Cardiac fibroblast (primary cell): ENCODE measurements around the gene HOMER3.

Source experiments
- DNase-seq, 2 donors: peaks; one replicate each; pipeline versions ENCODE4 v3.0.0 to v3.0.0-alpha.2; 2010; ENCODE audit warnings: low read depth in 2 of 2
- H3K4me3 ChIP-seq, 2 donors: replicated peaks in 1 of 2; 1 replicate in 1 of 2; 2 replicates in 1 of 2; pipeline ENCODE4 v1.5.1; 2011; ENCODE audit warnings: low read depth in 2 of 2, low read length in 2 of 2, mild to moderate bottlenecking in 2 of 2, moderate library complexity in 1 of 2
- TF ChIP-seq, protein P1 (sequence below): IDR thresholded peaks from one replicate; pipeline ENCODE4 v1.5.1; 2011; ENCODE audit warnings: low read depth, mild to moderate bottlenecking, low read length, inconsistent platforms

The HOMER3 gene

DNA sequence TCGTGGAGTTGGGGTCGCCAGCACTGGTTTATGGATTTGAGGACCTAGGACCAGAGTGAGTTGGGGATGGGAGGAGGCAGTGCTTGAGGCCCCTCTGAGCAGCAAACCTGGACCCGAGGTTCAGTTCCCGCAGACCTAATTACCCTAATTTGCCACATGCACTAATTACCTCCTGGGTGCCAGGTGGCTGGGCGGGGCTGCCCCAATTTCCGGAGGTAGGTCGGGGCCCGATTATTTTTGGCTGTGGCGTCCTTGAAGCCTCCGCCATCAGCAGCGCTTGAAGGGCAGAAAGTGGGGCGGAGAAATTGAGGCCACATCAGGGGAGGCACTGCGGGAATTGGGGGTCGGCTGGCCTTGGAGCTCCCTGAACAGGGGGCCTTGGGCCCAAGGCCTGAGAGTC lies 5.9 kb upstream of the HOMER3 start:
- no peak overlapping the region for H3K4me3 ChIP-seq
- no peak for DNase-seq
- TF ChIP-seq, protein P1, sequence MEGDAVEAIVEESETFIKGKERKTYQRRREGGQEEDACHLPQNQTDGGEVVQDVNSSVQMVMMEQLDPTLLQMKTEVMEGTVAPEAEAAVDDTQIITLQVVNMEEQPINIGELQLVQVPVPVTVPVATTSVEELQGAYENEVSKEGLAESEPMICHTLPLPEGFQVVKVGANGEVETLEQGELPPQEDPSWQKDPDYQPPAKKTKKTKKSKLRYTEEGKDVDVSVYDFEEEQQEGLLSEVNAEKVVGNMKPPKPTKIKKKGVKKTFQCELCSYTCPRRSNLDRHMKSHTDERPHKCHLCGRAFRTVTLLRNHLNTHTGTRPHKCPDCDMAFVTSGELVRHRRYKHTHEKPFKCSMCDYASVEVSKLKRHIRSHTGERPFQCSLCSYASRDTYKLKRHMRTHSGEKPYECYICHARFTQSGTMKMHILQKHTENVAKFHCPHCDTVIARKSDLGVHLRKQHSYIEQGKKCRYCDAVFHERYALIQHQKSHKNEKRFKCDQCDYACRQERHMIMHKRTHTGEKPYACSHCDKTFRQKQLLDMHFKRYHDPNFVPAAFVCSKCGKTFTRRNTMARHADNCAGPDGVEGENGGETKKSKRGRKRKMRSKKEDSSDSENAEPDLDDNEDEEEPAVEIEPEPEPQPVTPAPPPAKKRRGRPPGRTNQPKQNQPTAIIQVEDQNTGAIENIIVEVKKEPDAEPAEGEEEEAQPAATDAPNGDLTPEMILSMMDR, result no peak

DNA sequence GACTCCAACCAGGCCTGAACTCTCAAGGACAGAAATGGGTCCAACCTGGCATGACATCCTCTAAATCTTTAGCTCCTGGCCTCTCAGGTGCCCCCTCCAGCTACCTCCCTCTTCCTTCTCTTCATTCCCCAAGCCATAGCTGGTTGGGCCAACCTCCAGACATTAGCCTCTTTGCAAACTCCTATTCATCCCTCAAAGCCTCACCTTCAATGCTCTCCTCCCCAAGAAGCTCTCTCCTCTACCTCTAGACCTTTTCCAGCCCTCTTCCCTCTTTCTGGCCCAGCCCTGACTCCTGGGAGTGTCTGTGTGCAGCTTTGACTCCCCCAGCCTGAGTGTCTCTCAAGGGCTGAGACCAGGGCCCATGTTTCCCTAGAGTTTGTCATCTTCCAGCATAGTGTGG lies 5.3 kb upstream of the HOMER3 start:
- no peak overlapping the region for H3K4me3 ChIP-seq
- no peak for DNase-seq
- TF ChIP-seq, protein P1, result no peak

DNA sequence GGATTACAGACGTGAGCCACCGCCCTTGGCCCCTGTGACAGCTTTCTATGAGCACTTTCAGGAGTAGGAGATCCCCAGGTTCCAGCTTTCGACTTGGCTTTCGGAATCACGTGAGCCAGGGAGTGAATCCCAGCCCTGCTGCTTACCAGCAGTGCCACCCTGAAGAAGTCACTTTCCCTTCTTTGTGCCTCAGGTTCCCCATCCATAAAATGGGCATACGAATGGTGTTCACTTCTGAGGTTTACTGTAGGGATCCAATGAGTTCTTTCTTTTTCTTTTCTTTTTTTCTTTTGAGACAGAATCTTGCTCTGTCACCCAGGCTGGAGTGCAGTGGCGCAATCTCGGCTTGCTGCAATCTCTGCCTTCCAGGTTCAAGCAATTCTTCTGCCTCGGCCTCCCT lies 4.3 kb upstream of the HOMER3 start:
- DNase-seq, result no peak
- H3K4me3 ChIP-seq, result no peak overlapping the region
- TF ChIP-seq, protein P1, result no peak

DNA sequence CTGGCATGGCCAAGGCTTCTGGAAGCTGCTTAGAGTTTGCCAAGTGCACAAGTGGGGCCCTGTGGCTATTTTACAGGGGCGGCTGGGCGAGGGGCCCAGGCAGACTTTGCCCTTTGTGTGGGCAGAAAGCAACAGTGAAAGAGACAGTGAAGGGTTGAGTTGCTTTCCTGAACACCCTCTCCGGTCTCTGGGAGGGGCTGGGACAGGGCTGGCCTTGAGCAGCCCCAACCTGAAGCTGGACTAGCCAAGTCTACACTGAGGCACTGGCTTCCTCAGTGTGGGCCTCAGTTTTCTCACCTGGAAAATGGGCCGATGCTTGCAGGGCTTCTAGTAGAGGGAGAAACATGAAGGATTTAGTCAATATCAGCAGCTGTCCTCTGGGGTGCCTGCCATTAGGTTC lies 2.4 kb upstream of the HOMER3 start:
- TF ChIP-seq, protein P1, result no peak
- DNase-seq, result no peak
- no peak overlapping the region for H3K4me3 ChIP-seq

DNA sequence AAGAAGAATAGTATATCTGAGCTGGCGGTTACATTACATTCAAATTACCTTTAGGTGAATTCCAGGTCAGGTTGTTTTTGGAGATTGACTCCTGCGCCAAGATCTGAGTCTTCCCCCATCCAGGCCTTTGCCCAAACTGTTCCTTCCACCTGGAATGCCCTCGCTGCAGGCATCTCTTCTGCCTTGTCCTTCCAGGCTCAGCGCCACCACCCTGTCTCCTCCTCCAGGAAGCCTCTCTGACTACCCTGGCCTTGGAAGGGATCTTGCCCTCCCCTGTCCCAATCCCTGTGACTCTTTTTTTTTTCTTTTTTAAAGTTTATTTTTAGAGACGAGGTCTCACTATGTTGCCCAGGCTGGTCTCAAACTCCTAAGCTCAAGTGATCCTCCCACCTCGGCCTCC lies 1.7 kb upstream of the HOMER3 start:
- no peak for DNase-seq
- TF ChIP-seq, protein P1, result no peak
- no peak overlapping the region for H3K4me3 ChIP-seq

DNA sequence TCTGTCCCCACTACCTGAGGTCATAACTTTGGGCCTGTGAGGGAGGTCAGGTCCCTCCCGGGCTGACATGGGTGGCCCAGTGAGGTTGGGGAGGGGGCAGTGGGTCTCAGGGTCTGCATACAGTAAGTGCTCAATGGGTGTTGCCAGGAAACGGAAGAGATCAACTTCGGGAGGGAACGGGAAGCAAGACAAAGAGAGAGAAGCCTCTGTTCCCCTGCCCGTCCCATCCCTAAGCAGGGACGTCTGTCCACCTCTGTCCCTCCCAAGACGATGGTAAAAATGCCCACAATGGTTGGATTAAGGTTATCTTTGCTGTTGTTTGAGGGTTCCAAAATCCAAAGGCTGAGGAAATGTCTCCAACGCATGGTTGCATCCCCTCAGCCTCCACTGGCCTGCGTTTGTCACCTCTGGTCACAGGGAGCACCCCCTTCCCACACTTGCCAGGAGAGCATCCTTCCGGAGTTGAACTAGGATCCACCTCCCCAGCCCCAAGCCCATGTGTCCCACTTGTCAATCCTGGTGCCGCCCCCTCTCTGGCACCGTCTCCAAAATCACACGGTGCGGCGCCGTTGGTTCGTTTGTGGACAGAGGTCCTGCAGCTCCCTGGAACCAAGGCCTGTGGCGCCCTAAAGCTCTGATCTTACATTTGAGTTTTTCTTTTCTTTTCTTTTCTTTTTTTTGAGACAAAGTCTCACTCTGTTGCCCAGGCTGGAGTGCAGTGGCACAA lies 774 bp upstream of the HOMER3 start:
- no peak for DNase-seq
- TF ChIP-seq, protein P1, result no peak
- peak overlapping the region; percentile 24 to 32 for H3K4me3 ChIP-seq
